B cell (primary cell): ENCODE results near the gene CCDC134. TPM values are rescaled to one million over a fixed set of nuclear protein-coding genes. Genes with fewer than 3 reads are reported as not detected.

Experiments used
- ATAC-seq: fragments of 200-7000 bp; cut with Tn5 transposase; one replicate; pipeline ENCODE4 v1.10.0; 2021; ENCODE audit warnings: low read depth, mild to moderate bottlenecking, moderate number of reproducible peaks, moderate library complexity
- CTCF ChIA-PET: fragments of 350-600 bp; sonication (Branson Sonifier 250); formaldehyde crosslinking; loops from one replicate; lab custom pipeline; 2021; ENCODE audit warnings: antibody characterized with exemption, inconsistent platforms; lab: Charles Lee
- POLR2A ChIA-PET: fragments of 350-600 bp; sonication (Branson Sonifier 250); formaldehyde crosslinking; loops from one replicate; lab custom pipeline; 2021; ENCODE audit warnings: antibody characterized with exemption; lab: Charles Lee
- DNase-seq: peaks from one replicate; pipeline ENCODE4 v3.0.0; 2013
- H2AFZ ChIP-seq: 2 replicates; pipeline ENCODE4 v1.6.1; 2012; ENCODE audit warnings: mild to moderate bottlenecking, low read depth, low read length; ENCODE audit not compliant: insufficient read depth, poor library complexity, severe bottlenecking
- H3K27ac ChIP-seq, 2 donors: 1 replicate in 1 of 2; 2 replicates in 1 of 2; pipeline ENCODE4 v1.5.1; 2012 to 2013; ENCODE audit warnings: low read length in 2 of 2, mild to moderate bottlenecking in 2 of 2, moderate library complexity in 1 of 2
- H3K27me3 ChIP-seq, 4 experiments: fragments of 200-600 bp in 1 of 4; sonication (generic) in 1 of 4; replicated peaks in 1 of 4; 1 replicate in 2 of 4; 2 replicates in 2 of 4; pipeline versions ENCODE4 v1.6.1 to v1.7.0; 2013 to 2016; ENCODE audit warnings: low read length in 3 of 4, mild to moderate bottlenecking in 2 of 4, mixed read lengths in 1 of 4, moderate library complexity in 1 of 4; ENCODE audit not compliant: insufficient read depth in 4 of 4, control insufficient read depth in 3 of 4; ENCODE audit errors: control extremely low read depth in 1 of 4
- H3K36me3 ChIP-seq, 2 experiments: replicated peaks in 1 of 2; 1 replicate in 1 of 2; 2 replicates in 1 of 2; pipeline versions ENCODE4 v1.6.1 to v1.7.1; 2013; ENCODE audit warnings: low read length in 1 of 2; ENCODE audit not compliant: insufficient read depth in 2 of 2, control insufficient read depth in 1 of 2; ENCODE audit errors: control extremely low read depth in 1 of 2, extremely low read depth in 1 of 2
- H3K4me1 ChIP-seq, 2 donors: fragments of 200-600 bp in 1 of 2; sonication (generic) in 1 of 2; 1 replicate in 1 of 2; 2 replicates in 1 of 2; pipeline versions ENCODE4 v1.5.1 to v1.6.1; 2013 to 2017; ENCODE audit warnings: low read length in 2 of 2; ENCODE audit not compliant: control insufficient read depth in 2 of 2, insufficient read depth in 2 of 2
- H3K4me2 ChIP-seq: replicated peaks from 2 replicates; pipeline ENCODE3; 2012; ENCODE audit warnings: mild to moderate bottlenecking, low read depth, low read length; ENCODE audit not compliant: poor library complexity, severe bottlenecking
- H3K4me3 ChIP-seq, 5 experiments: fragments of 200-600 bp in 1 of 5; sonication (generic) in 1 of 5; 1 replicate in 3 of 5; 2 replicates in 2 of 5; pipeline versions ENCODE4 v1.5.1 to v1.7.0; 2011 to 2016; ENCODE audit warnings: low read length in 4 of 5, mild to moderate bottlenecking in 4 of 5, low read depth in 2 of 5, control low read depth in 1 of 5, moderate library complexity in 1 of 5; ENCODE audit not compliant: insufficient read depth in 1 of 5; ENCODE audit errors: control extremely low read depth in 1 of 5, extremely low read depth in 1 of 5
- H3K79me2 ChIP-seq: fragments of 200-600 bp; sonication (generic); one replicate; pipeline ENCODE4 v1.6.0; 2016; ENCODE audit warnings: low read length; ENCODE audit not compliant: control insufficient read depth, insufficient read depth
- H3K9ac ChIP-seq: fragments of 200-600 bp; sonication (generic); 2 replicates; pipeline ENCODE4 v1.6.1; 2017; ENCODE audit warnings: mild to moderate bottlenecking, low read length, moderate library complexity
- H3K9me3 ChIP-seq, 3 donors: one replicate each; pipeline versions ENCODE4 v1.6.1 to v1.7.1; 2013; ENCODE audit warnings: low read length in 2 of 3; ENCODE audit not compliant: control insufficient read depth in 2 of 3, insufficient read depth in 1 of 3; ENCODE audit errors: control extremely low read depth in 1 of 3
- H4K20me1 ChIP-seq: 2 replicates; pipeline ENCODE4 v1.6.0; 2012; ENCODE audit warnings: mild to moderate bottlenecking, low read length; ENCODE audit not compliant: insufficient read depth, control insufficient read depth, poor library complexity, severe bottlenecking
- H3K27ac Mint-ChIP-seq: one replicate; pipeline ENCODE4 v1.8.0; 2021; ENCODE audit warnings: mixed read lengths
- H3K27me3 Mint-ChIP-seq: one replicate; pipeline ENCODE4 v1.8.0; 2021; ENCODE audit warnings: mixed read lengths
- H3K4me1 Mint-ChIP-seq: one replicate; pipeline ENCODE4 v1.8.0; 2021; ENCODE audit warnings: mixed read lengths
- H3K4me3 Mint-ChIP-seq: one replicate; pipeline ENCODE4 v1.8.0; 2021; ENCODE audit warnings: mixed read lengths
- H3K9me3 Mint-ChIP-seq: one replicate; pipeline ENCODE4 v1.8.0; 2022; ENCODE audit warnings: mixed read lengths; ENCODE audit not compliant: insufficient read depth
- CTCF ChIP-seq: fragments of 200-600 bp; IDR thresholded peaks from one replicate; pipeline ENCODE4 v1.8.0; 2022; ENCODE audit warnings: antibody characterized with exemption, mild to moderate bottlenecking
- EZH2 ChIP-seq: IDR thresholded peaks from 2 replicates; pipeline ENCODE4 v1.6.1; 2012; ENCODE audit warnings: borderline replicate concordance, low read depth, mild to moderate bottlenecking, moderate library complexity, low read length; ENCODE audit not compliant: insufficient read depth, poor library complexity, severe bottlenecking
- WGBS: methylation state at CpG from one replicate; pipeline ENCODE4 v1.1.5; 2013; ENCODE audit warnings: missing lambda C conversion rate; ENCODE audit not compliant: insufficient coverage; 5-methylcytosine and 5-hydroxymethylcytosine counted together
- intact Hi-C: fragments of 100-400 bp; cut with micrococcal nuclease; formaldehyde crosslinking; loops from one replicate; pipeline ENCODE4 v1.10.0; 2022
- polyA plus RNA-seq: library from polyadenylated mRNA; depleted of rRNA; stranded (reverse); fragments of >200 nt; gene quantifications from 2 replicates; pipeline ENCODE4 v1.2.3, GENCODE V29; 2012
- total RNA-seq, 2 donors: library from RNA; stranded (reverse); fragments of 120-200 nt in 1 of 2; gene quantifications; 1 replicate in 1 of 2; 2 replicates in 1 of 2; pipeline versions ENCODE4 v1.2.3 to v1.2.4, GENCODE V29; 2013 to 2022

CCDC134 gene
- total and polyA plus RNA-seq, 2 donors (not counting 1 experiment from before 2014, with no cell fraction given) = 4.4 to 18.1 TPM

GRCh38 chr22:41762980-41763779 lies 37.3 kb upstream of the CCDC134 start:
- Mint-ChIP-seq H3K4me1 (peaks cover 6% of the 10 kb centered on the region), H3K27me3 (no peaks in the 10 kb centered on the region), H3K4me3 (no peak overlapping the region), H3K9me3 (no peaks in the 10 kb centered on the region), H3K27ac (no peak overlapping the region)
- Histone ChIP-seq H3K79me2 (no peaks in the 10 kb centered on the region), H3K27me3 (no peaks in the 10 kb centered on the region), H3K9me3 (no peaks in the 10 kb centered on the region), H3K4me3 (no peak overlapping the region), H3K36me3 (no peaks in the 10 kb centered on the region), H4K20me1 (no peaks in the 10 kb centered on the region), H3K4me1 (no peaks in the 10 kb centered on the region), H3K27ac (no peak overlapping the region), H2AFZ (no peak overlapping the region), H3K9ac (no peak overlapping the region), H3K4me2 (no peak overlapping the region)
- ChIA-PET CTCF (interaction anchor here (0.6 to 3.0 kb wide), 8 partner anchors 11 to 66 kb away, joined by 3 to 44 read pairs (median 6); no protein-coding TSS in a partner anchor), POLR2A (no interaction called here)
- ATAC-seq (peak; percentile 47), DNase-seq (peak; percentile 60)
- intact Hi-C loops = no loop called here
- WGBS = 73% methylated on average over 7 of the region's 14 CpGs
- peak; percentile 68 for TF ChIP-seq CTCF
- no peak for TF ChIP-seq EZH2

- Histone ChIP-seq H3K9me3 (no peaks in the 10 kb centered on the region), H3K79me2 (no peaks in the 10 kb centered on the region), H3K27ac (no peak overlapping the region), H3K27me3 (no peaks in the 10 kb centered on the region), H3K4me3 (no peak overlapping the region), H2AFZ (no peak overlapping the region), H3K9ac (no peak overlapping the region), H3K4me1 (no peaks in the 10 kb centered on the region), H4K20me1 (no peaks in the 10 kb centered on the region), H3K4me2 (no peak overlapping the region), H3K36me3 (no peaks in the 10 kb centered on the region)
- no peaks in the 10 kb centered on the region for H3K27me3 Mint-ChIP-seq
- H3K4me3 Mint-ChIP-seq = no peak overlapping the region
- no peak for DNase-seq
- no peak for TF ChIP-seq CTCF
- TF ChIP-seq EZH2 = no peak
- CTCF ChIA-PET = interaction anchor here (0.6 to 1.8 kb wide), 3 partner anchors 34 to 69 kb away, joined by 4 to 6 read pairs (median 5); partner anchors contain the start of gene CCDC134
- intact Hi-C loops = no loop called here
- H3K4me1 Mint-ChIP-seq = peaks cover 6% of the 10 kb centered on the region
- ATAC-seq = no peak
- no peaks in the 10 kb centered on the region for H3K9me3 Mint-ChIP-seq
- WGBS = 70% methylated on average over 3 of the region's 5 CpGs
- no peak overlapping the region for H3K27ac Mint-ChIP-seq
- POLR2A ChIA-PET = no interaction called here
Observed at GRCh38 chr22:41766476-41766875, 34.0 kb upstream of the CCDC134 start.
